GM12878 (cell line): ENCODE measurements around the gene ZNF771. TPM values are rescaled to one million over a fixed set of nuclear protein-coding genes. Genes with fewer than 3 reads are reported as not detected.

Source experiments
- ATF7 ChIP-seq: fragments of 450-650 bp; IDR thresholded peaks from 2 replicates; pipeline ENCODE4 v1.6.1; 2016; ENCODE audit warnings: low read depth, mild to moderate bottlenecking
- BMI1 ChIP-seq: fragments of 450-650 bp; IDR thresholded peaks from 2 replicates; pipeline ENCODE4 v1.6.1; 2016; ENCODE audit warnings: mild to moderate bottlenecking, moderate library complexity, borderline replicate concordance
- CBFB ChIP-seq: IDR thresholded peaks from 2 replicates; pipeline ENCODE4 v1.6.1; 2016; ENCODE audit warnings: antibody characterized with exemption, low read depth
- CEBPZ ChIP-seq: fragments of 150-350 bp; IDR thresholded peaks from 2 replicates; pipeline ENCODE4 v1.6.1; 2016; ENCODE audit warnings: low read depth, low read length
- E2F4 ChIP-seq: IDR thresholded peaks from 2 replicates; pipeline ENCODE4 v1.6.1; 2012; ENCODE audit warnings: low read depth, low read length, improper control_type of control experiment
- EGR1 ChIP-seq, 2 experiments: IDR thresholded peaks; 1 replicate in 1 of 2; 2 replicates in 1 of 2; pipeline ENCODE4 v1.6.1; 2011 to 2012; ENCODE audit warnings: low read depth in 2 of 2, low read length in 2 of 2, borderline replicate concordance in 1 of 2, mild to moderate bottlenecking in 1 of 2, moderate library complexity in 1 of 2
- ETV6 ChIP-seq, 2 experiments: fragments of 450-650 bp in 1 of 2; IDR thresholded peaks in 1 of 2; conservative IDR thresholded peaks in 1 of 2; 2 replicates each; pipeline ENCODE4 v1.6.1; 2014; ENCODE audit warnings: antibody characterized with exemption in 1 of 2, borderline replicate concordance in 1 of 2, low read depth in 1 of 2, mild to moderate bottlenecking in 1 of 2, moderate library complexity in 1 of 2
- FOS ChIP-seq: IDR thresholded peaks from 3 replicates; pipeline ENCODE4 v1.6.1; 2011; ENCODE audit warnings: borderline replicate concordance; ENCODE audit not compliant: insufficient read length; ENCODE audit errors: extremely low read depth
- GATAD2B ChIP-seq: fragments of 450-650 bp; conservative IDR thresholded peaks from 2 replicates; pipeline ENCODE4 v1.6.1; 2017; ENCODE audit warnings: low read depth, mild to moderate bottlenecking, moderate library complexity
- HSF1 ChIP-seq: fragments of 150-350 bp; IDR thresholded peaks from 2 replicates; pipeline ENCODE4 v1.6.1; 2014; ENCODE audit warnings: mild to moderate bottlenecking, low read depth, low read length
- JUNB ChIP-seq: IDR thresholded peaks from 2 replicates; pipeline ENCODE4 v1.6.1; 2016; ENCODE audit warnings: antibody characterized with exemption, mild to moderate bottlenecking
- MXI1 ChIP-seq: fragments of 150-350 bp; IDR thresholded peaks from 2 replicates; pipeline ENCODE4 v1.6.1; 2011; ENCODE audit warnings: low read depth, mild to moderate bottlenecking, inconsistent platforms, low read length, improper control_type of control experiment
- MYB ChIP-seq: fragments of 150-350 bp; IDR thresholded peaks from 2 replicates; pipeline ENCODE4 v1.6.1; 2014; ENCODE audit warnings: mild to moderate bottlenecking, low read depth, low read length, borderline replicate concordance
- PBX3 ChIP-seq: IDR thresholded peaks from 2 replicates; pipeline ENCODE4 v1.6.1; 2011; ENCODE audit warnings: mild to moderate bottlenecking, low read depth, low read length, moderate library complexity; ENCODE audit not compliant: insufficient replicate concordance
- POLR2AphosphoS2 ChIP-seq: IDR thresholded peaks from 2 replicates; pipeline ENCODE4 v1.6.1; 2011; ENCODE audit warnings: low read depth, mild to moderate bottlenecking, low read length, improper control_type of control experiment, moderate library complexity
- RB1 ChIP-seq: fragments of 450-650 bp; formaldehyde crosslinking; IDR thresholded peaks from 2 replicates; pipeline ENCODE4 v1.6.1; 2017; ENCODE audit warnings: mild to moderate bottlenecking, borderline replicate concordance
- RCOR1 ChIP-seq: conservative IDR thresholded peaks from 2 replicates; pipeline ENCODE4 v1.6.1; 2012; ENCODE audit warnings: low read depth, low read length, improper control_type of control experiment
- RELB ChIP-seq: fragments of 450-650 bp; IDR thresholded peaks from 2 replicates; pipeline ENCODE4 v1.6.1; 2017; ENCODE audit warnings: low read depth, mild to moderate bottlenecking, moderate library complexity
- TAF1 ChIP-seq: IDR thresholded peaks from 2 replicates; pipeline ENCODE4 v1.6.1; 2011; ENCODE audit warnings: mild to moderate bottlenecking, low read depth, low read length, borderline replicate concordance
- polyA plus RNA-seq, 11 experiments: library from polyadenylated mRNA; depleted of rRNA in 4 of 11; unstranded in 6 of 11; stranded (reverse) in 5 of 11; fragments of >200 nt; fragmentation: Nextera tagmentation in 4 of 11; fragmentation: Illumina TruSeq in 1 of 11; extraction: Ambion mirVana in 4 of 11; extraction: Trizol in 1 of 11; gene quantifications; 1 replicate in 1 of 11; 2 replicates in 10 of 11; pipeline versions ENCODE4 v1.2.1 to v1.2.3, GENCODE V29; 2011 to 2016; ENCODE audit warnings: inconsistent platforms in 2 of 11, missing spikeins in 2 of 11, low read depth in 1 of 11
- total RNA-seq, 4 experiments: library from RNA; depleted of rRNA in 3 of 4; stranded (reverse); fragments of >200 nt in 3 of 4; fragmentation: Illumina TruSeq in 1 of 4; extraction: Trizol in 1 of 4; gene quantifications; 2 replicates each; pipeline versions ENCODE4 v1.2.1 to v1.2.3, GENCODE V29; 2013 to 2021

The ZNF771 gene
- total and polyA plus RNA-seq, 10 of the 15 experiments (the other 5 are each of a cell fraction or from before 2014, with no cell fraction given), result 0.98 to 7.6 (median 3.7) TPM

GRCh38 chr16:30458561-30459394 is 51.4 kb downstream of the ZNF771 start (continued):
- TF ChIP-seq PBX3 (peak; percentile 72), ETV6 (conservative IDR thresholded peaks at IDR 0.05 in 1 of 2, IDR thresholded peaks at IDR 0.05 in 1 of 2; ENCODE audit: borderline replicate concordance in 1 of 2, low read depth in 1 of 2) (peak in 1 of 2 experiments; percentile 91; a peak in 2 of 4 replicates), TAF1 (peak; percentile 85), GATAD2B (peak; percentile 97), RB1 (no peak), E2F4 (no peak), FOS (no peak), POLR2AphosphoS2 (peak; percentile 67; the same call in 1 of the 2 replicates), MYB (peak; percentile 97), JUNB (peak; percentile 12; the same call in 1 of the 2 replicates), ATF7 (peak; percentile 86), MXI1 (peak; percentile 74), HSF1 (no peak), CBFB (peak; percentile 99), RELB (peak; percentile 95), BMI1 (peak; percentile 83), CEBPZ (no peak), RCOR1 (peak; percentile 81; the same call in 1 of the 2 replicates), EGR1 (IDR thresholded peaks at IDR 0.05; ENCODE audit: borderline replicate concordance in 1 of 2, low read depth in 2 of 2, low read length in 2 of 2) (peak in 1 of 2 experiments; percentile 94; a peak in 2 of 3 replicates)
